HCT116 (cell line): ENCODE measurements around the gene CFAP161.

Experiments
- CTCF ChIP-seq, 3 experiments: fragments of 200-600 bp in 1 of 3; sonication (generic) in 1 of 3; IDR thresholded peaks in 2 of 3; conservative IDR thresholded peaks in 1 of 3; 2 replicates each; pipeline ENCODE4 v1.5.1; 2012 to 2017; ENCODE audit warnings: low read depth in 2 of 3, low read length in 2 of 3, antibody characterized with exemption in 1 of 3, borderline replicate concordance in 1 of 3, control low read depth in 1 of 3, mild to moderate bottlenecking in 1 of 3, mixed read lengths in 1 of 3, mixed run types in 1 of 3, moderate library complexity in 1 of 3; ENCODE audit not compliant: insufficient read depth in 1 of 3
- POLR2AphosphoS5 ChIP-seq: IDR thresholded peaks from 2 replicates; pipeline ENCODE4 v1.6.1; 2011; ENCODE audit warnings: mild to moderate bottlenecking, low read depth, low read length, moderate library complexity

- TF ChIP-seq POLR2AphosphoS5, result no peak
- TF ChIP-seq CTCF (IDR thresholded peaks at IDR 0.05 in 2 of 3, conservative IDR thresholded peaks at IDR 0.05 in 1 of 3; ENCODE audit: borderline replicate concordance in 1 of 3, insufficient read depth in 1 of 3, low read depth in 2 of 3, low read length in 2 of 3), result no peak
Observed at GRCh38 chr15:81197255-81197630, 63.2 kb downstream of the CFAP161 start.
